Transverse colon (tissue), 3 donors: ENCODE results near the gene SPECC1.

Experiments
- CTCF ChIP-seq, 5 experiments: fragments of 200-600 bp in 3 of 5; fragments of 450-650 bp in 2 of 5; sonication (generic) in 3 of 5; IDR thresholded peaks; 1 replicate in 2 of 5; 2 replicates in 3 of 5; pipeline ENCODE4 v1.5.1; 2016 to 2017; ENCODE audit warnings: antibody characterized with exemption in 5 of 5, inconsistent platforms in 3 of 5, mild to moderate bottlenecking in 2 of 5, moderate library complexity in 1 of 5
- EP300 ChIP-seq: sonication (generic); formaldehyde crosslinking; IDR thresholded peaks from one replicate; pipeline ENCODE4 v1.6.1; 2017; ENCODE audit warnings: antibody characterized with exemption, low read depth
- POLR2A ChIP-seq: fragments of 450-650 bp; IDR thresholded peaks from one replicate; pipeline ENCODE4 v1.6.1; 2016; ENCODE audit warnings: antibody characterized with exemption, mild to moderate bottlenecking, moderate library complexity

- TF ChIP-seq POLR2A (no peak), CTCF (IDR thresholded peaks at IDR 0.05) (no peak), EP300 (no peak)
Measured at GRCh38 chr17:20008242-20009051, 712 bp upstream of the SPECC1 start.
